GM21447 (cell line): ENCODE measurements around the gene PPM1M.

Source experiments
- ATAC-seq: cut with Tn5 transposase; IDR thresholded peaks from one replicate; pipeline ENCODE4 v1.9.1; 2021; ENCODE audit not compliant: unreplicated experiment

Gene PPM1M

GRCh38 chr3:52293491-52294319, 48.1 kb downstream of the PPM1M start:
- no peak for ATAC-seq

GRCh38 chr3:52294320-52295150, 49.0 kb downstream of the PPM1M start:
- no peak for ATAC-seq

GRCh38 chr3:52295671-52296208, 50.2 kb downstream of the PPM1M start:
- ATAC-seq = no peak

GRCh38 chr3:52297242-52298148, 51.9 kb downstream of the PPM1M start:
- no peak for ATAC-seq

GRCh38 chr3:52298149-52299098, 52.9 kb downstream of the PPM1M start:
- ATAC-seq = no peak

GRCh38 chr3:52299247-52299878, 53.8 kb downstream of the PPM1M start:
- ATAC-seq = no peak
